SU-DHL-6 (cell line): ENCODE results near the gene TRA2B.

Source experiments
- EZH2phosphoT487 ChIP-seq: fragments of 200-600 bp; sonication (generic), shearing (Covaris generic); conservative IDR thresholded peaks from 2 replicates; pipeline ENCODE4 v1.6.1; 2018; ENCODE audit warnings: mild to moderate bottlenecking, antibody characterized with exemption, low read length, moderate library complexity, mixed read lengths
- TF ChIP-seq, protein P1 (sequence below): fragments of 200-600 bp; sonication (generic); IDR thresholded peaks from one replicate; pipeline ENCODE4 v1.5.1; 2017; ENCODE audit warnings: antibody characterized with exemption, mild to moderate bottlenecking, low read length, moderate library complexity; ENCODE audit not compliant: insufficient read depth, poor library complexity, severe bottlenecking

DNA sequence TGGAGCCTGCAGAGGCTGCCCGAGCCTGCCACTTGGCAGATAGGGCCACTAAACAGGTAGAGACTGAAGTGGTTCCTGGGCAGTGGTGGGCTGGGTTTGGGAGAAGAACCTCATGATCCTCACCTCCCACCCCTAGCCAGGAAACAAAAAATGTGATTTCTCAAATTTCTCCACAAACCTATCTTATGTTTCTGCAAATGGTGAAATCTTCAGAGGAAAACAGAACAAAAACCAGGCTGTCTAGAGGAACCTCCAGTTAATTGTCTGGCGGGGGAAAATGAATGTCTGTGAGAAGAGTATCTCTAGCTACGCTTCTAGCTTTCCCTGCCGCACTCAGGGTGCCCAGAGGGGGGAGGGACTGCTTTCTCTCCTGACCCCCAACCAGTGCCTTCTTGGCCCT is 55.9 kb downstream of the TRA2B start:
- TF ChIP-seq, protein P1, sequence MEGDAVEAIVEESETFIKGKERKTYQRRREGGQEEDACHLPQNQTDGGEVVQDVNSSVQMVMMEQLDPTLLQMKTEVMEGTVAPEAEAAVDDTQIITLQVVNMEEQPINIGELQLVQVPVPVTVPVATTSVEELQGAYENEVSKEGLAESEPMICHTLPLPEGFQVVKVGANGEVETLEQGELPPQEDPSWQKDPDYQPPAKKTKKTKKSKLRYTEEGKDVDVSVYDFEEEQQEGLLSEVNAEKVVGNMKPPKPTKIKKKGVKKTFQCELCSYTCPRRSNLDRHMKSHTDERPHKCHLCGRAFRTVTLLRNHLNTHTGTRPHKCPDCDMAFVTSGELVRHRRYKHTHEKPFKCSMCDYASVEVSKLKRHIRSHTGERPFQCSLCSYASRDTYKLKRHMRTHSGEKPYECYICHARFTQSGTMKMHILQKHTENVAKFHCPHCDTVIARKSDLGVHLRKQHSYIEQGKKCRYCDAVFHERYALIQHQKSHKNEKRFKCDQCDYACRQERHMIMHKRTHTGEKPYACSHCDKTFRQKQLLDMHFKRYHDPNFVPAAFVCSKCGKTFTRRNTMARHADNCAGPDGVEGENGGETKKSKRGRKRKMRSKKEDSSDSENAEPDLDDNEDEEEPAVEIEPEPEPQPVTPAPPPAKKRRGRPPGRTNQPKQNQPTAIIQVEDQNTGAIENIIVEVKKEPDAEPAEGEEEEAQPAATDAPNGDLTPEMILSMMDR, result no peak
- TF ChIP-seq EZH2phosphoT487, result no peak
